Heart left ventricle (tissue), 16 donors: ENCODE measurements around the gene KIRREL3. TPM values are rescaled to one million over a fixed set of nuclear protein-coding genes. Genes with fewer than 3 reads are reported as not detected.

Experiments used
- ATAC-seq, 4 donors: fragments of 200-7000 bp; cut with Tn5 transposase; one replicate each; pipeline ENCODE4 v1.9.1; 2020 to 2022; ENCODE audit warnings: moderate library complexity in 4 of 4, mild to moderate bottlenecking in 3 of 4, moderate number of reproducible peaks in 1 of 4
- DNase-seq, 5 donors: peaks; one replicate each; pipeline ENCODE4 v3.0.0-alpha.2; 2020
- H3K27ac ChIP-seq, 12 donors: fragments of 200-600 bp; sonication (generic) in 4 of 12; one replicate each; pipeline versions ENCODE4 v1.5.0 to v1.8.0; 2016 to 2022; ENCODE audit warnings: mild to moderate bottlenecking in 2 of 12
- H3K27me3 ChIP-seq, 9 donors: fragments of 200-600 bp; sonication (generic) in 2 of 9; one replicate each; pipeline versions ENCODE4 v1.5.1 to v1.8.0; 2016 to 2022; ENCODE audit warnings: mild to moderate bottlenecking in 3 of 9
- H3K36me3 ChIP-seq, 9 donors: fragments of 200-600 bp; sonication (generic) in 2 of 9; one replicate each; pipeline versions ENCODE4 v1.5.0 to v1.8.0; 2018 to 2022; ENCODE audit warnings: mild to moderate bottlenecking in 2 of 9
- H3K4me1 ChIP-seq, 12 donors: fragments of 200-600 bp; sonication (generic) in 4 of 12; one replicate each; pipeline versions ENCODE4 v1.5.0 to v1.8.0; 2016 to 2022; ENCODE audit warnings: mild to moderate bottlenecking in 3 of 12
- H3K4me3 ChIP-seq, 12 donors: fragments of 200-600 bp; sonication (generic) in 4 of 12; one replicate each; pipeline versions ENCODE4 v1.5.0 to v1.8.0; 2017 to 2022; ENCODE audit warnings: mild to moderate bottlenecking in 9 of 12, moderate library complexity in 4 of 12
- H3K9me3 ChIP-seq, 12 donors: fragments of 200-600 bp; sonication (generic) in 4 of 12; one replicate each; pipeline versions ENCODE4 v1.5.0 to v1.8.0; 2016 to 2022; ENCODE audit warnings: mild to moderate bottlenecking in 1 of 12
- POLR2A ChIP-seq, 2 donors: fragments of 450-650 bp; IDR thresholded peaks; one replicate each; pipeline ENCODE4 v1.6.1; 2017; ENCODE audit warnings: antibody characterized with exemption in 2 of 2, mild to moderate bottlenecking in 2 of 2, moderate library complexity in 2 of 2
- WGBS, 4 donors: extraction: QIAGEN DNeasy Blood & Tissue Kit in 2 of 4; methylation state at CpG; one replicate each; pipeline versions ENCODE4 v1.1.5 to v1.1.7; 2013 to 2018; 5-methylcytosine and 5-hydroxymethylcytosine counted together
- intact Hi-C, 10 donors: fragments of 100-400 bp; cut with DNase I; formaldehyde crosslinking; loops; one replicate each; pipeline versions ENCODE4 v1.11.1 to v1.14.2; 2022
- polyA plus RNA-seq, 2 donors: library from polyadenylated mRNA; stranded (reverse); fragments of 200-250 nt; gene quantifications; one replicate each; pipeline ENCODE4 v1.2.3, GENCODE V29; 2013
- total RNA-seq, 9 donors: library from RNA; depleted of rRNA in 2 of 9; stranded (reverse); fragments of >200 nt in 2 of 9; fragmentation: NEBNext Ultra II Directional in 3 of 9; extraction: Animal tissue kit (Norgen Biotek cat#: 25700) in 3 of 9; gene quantifications; one replicate each; pipeline versions ENCODE4 v1.1.0 to v1.2.4, GENCODE V29; 2016 to 2023
- TF ChIP-seq, protein P1 (sequence below), 12 donors: fragments of 200-600 bp; sonication (generic) in 4 of 12; IDR thresholded peaks; one replicate each; pipeline versions ENCODE4 v1.5.0 to v1.8.0; 2018 to 2022; ENCODE audit warnings: antibody characterized with exemption in 12 of 12, mild to moderate bottlenecking in 5 of 12
- donor health status: ischemic (EF 13 %, LVEDD 7.1; RV severe dilation, severe dysfunction).
- donor health status: healthy with polysubstance abuse.
- donor health status: DM: no; HTN: yes; CAD: no.
- donor health status: DM: no; HTN: no; CAD: no.
- donor health status: ischemic (EF 25% LVEDD 6.9; RV normal size, moderate dysfunction).
- donor health status: ischemic (EF 25% LVEDD 5.7; RV mildly dilated, moderate dysfunction).
- donor health status: healthy.
- donor health status: DM: yes; HTN: yes; CAD: no.
- donor health status: ischemic (EF 35%, LVEDD 5.7; RV mildly dilated, moderate dysfunction).
- donor health status: nonischemic (EF 11% LVEDD 7.7; RV severe dilation, severe dysfunction).
- donor health status: DM: yes; HTN: yes; CAD: no.
- donor health status: PGD.
- donor health status: ischemic (EF 29% LVEDD 5.4; RV normal size, mild dysfunction).
- donor health status: nonischemic (EF 23%, LVEDD 6.1; RV moderate dilation, normal function).

KIRREL3 gene
- total and polyA plus RNA-seq, 11 donors: 0.08 to 1.3 (median 0.27) TPM

DNA sequence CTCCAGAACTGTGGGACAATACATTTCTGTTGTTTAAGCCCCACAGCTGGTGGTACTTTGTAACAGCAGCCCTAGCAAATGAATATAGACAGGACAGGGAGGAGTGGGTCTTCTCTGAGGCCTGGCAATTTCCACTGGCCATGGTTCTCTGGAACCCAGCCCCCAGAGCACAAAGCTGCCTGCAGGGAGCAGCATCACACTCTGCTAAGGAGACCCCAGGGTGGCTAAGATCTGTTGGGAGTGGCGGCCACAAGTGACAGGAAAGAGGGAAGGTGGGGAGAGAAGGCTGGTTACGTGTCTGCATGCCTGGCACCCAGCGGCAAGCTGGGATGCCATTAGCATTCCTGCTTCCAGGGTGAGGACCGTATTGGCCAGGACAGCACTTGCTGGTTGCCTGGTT is 433.2 kb downstream of the KIRREL3 start:
- H3K27me3 ChIP-seq: peaks cover 0 to 30% (median 0%) of the 10 kb centered on the region in 9 donors
- TF ChIP-seq, protein P1, sequence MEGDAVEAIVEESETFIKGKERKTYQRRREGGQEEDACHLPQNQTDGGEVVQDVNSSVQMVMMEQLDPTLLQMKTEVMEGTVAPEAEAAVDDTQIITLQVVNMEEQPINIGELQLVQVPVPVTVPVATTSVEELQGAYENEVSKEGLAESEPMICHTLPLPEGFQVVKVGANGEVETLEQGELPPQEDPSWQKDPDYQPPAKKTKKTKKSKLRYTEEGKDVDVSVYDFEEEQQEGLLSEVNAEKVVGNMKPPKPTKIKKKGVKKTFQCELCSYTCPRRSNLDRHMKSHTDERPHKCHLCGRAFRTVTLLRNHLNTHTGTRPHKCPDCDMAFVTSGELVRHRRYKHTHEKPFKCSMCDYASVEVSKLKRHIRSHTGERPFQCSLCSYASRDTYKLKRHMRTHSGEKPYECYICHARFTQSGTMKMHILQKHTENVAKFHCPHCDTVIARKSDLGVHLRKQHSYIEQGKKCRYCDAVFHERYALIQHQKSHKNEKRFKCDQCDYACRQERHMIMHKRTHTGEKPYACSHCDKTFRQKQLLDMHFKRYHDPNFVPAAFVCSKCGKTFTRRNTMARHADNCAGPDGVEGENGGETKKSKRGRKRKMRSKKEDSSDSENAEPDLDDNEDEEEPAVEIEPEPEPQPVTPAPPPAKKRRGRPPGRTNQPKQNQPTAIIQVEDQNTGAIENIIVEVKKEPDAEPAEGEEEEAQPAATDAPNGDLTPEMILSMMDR (IDR thresholded peaks at IDR 0.05): no peak
- no peak for TF ChIP-seq POLR2A (IDR thresholded peaks at IDR 0.05)
- no peaks in the 10 kb centered on the region for H3K36me3 ChIP-seq
- ATAC-seq: no peak
- intact Hi-C loops: no loop called here
- H3K27ac ChIP-seq: no peak overlapping the region
- no peaks in the 10 kb centered on the region for H3K9me3 ChIP-seq
- no peaks in the 10 kb centered on the region for H3K4me1 ChIP-seq
- no peak overlapping the region for H3K4me3 ChIP-seq
- no peak for DNase-seq
- 30 to 36% (median 33%) methylated on average over 4 of the region's 4 CpGs for WGBS, 4 donors

DNA sequence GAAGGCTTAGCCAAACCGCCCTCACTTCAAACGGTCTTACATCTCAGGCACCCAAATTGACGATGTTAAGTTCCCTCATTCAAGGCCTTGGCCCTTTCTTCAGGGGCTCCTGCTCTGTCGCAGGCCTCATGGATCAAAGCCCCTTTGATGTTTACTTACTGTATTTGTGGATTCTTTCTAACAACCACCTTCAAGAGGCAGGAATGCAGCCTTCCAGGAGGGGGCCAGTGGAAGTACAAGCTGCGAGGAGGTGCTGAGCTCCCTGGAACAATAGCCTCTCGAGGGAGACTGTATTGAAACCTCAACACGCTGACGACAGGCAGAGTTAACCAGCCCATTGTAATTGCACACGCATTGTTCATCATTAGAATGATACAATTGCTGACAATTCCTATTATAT is 436.0 kb downstream of the KIRREL3 start:
- Histone ChIP-seq H3K9me3 (no peaks in the 10 kb centered on the region), H3K27me3 (peaks cover 0 to 20% (median 0%) of the 10 kb centered on the region in 9 donors), H3K4me3 (no peak overlapping the region), H3K36me3 (no peaks in the 10 kb centered on the region), H3K27ac (no peak overlapping the region), H3K4me1 (no peaks in the 10 kb centered on the region)
- no peak for DNase-seq
- TF ChIP-seq POLR2A (IDR thresholded peaks at IDR 0.05): no peak
- TF ChIP-seq, protein P1 (IDR thresholded peaks at IDR 0.05): no peak
- WGBS, 4 donors: 9 to 26% (median 15%) methylated on average over 9 of the region's 9 CpGs
- intact Hi-C loops: no loop called here
- ATAC-seq: no peak

DNA sequence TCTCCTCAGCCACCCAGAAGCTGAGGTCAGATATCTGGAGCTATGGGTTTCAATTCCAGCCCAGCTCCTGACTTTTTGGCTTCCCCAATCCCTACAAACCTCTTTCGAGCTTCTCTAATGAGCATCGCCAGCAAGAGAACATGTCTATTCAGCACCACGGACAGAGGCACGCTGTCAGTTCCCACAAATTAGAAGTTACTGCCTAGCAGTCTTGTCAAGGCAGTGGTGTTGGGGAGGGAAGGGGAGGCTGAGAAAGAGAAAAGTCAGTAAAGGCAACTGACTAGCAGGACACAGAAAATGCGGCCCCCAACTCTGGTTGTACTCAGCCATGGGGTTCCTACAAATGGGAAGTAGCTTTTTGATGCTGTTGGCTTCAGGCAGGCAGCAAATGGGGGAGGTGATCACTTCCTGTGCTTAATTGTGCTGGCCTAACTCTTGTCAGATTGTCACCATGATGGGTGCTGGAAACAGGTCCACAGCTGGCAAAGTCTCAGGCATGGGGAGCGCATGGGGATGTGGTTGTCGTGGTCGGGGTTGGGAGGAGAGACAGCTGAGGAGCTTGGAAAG is 439.2 kb downstream of the KIRREL3 start:
- peak in 4 of 5 donors; percentile 18 to 49 (median 38) for DNase-seq

DNA sequence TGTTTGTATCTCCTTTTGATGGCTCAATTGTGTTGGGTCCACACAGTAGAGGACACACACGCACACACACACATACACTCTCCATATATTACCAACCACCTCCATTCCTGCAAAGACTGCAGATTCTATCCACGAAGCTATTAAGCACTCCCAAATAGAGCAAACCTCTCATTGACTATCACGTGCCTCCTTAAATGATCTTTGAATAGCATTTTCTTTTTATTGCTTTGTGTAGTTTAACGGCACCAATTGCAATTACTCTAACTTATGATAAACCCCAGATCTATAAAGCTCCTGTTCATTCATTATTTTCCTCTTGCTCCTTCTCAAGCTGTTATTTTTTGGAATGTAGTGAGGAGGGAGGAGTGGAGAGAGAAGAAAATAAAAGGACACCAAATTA is 440.3 kb downstream of the KIRREL3 start:
- DNase-seq: no peak
- no peak overlapping the region for H3K4me3 ChIP-seq
- no peaks in the 10 kb centered on the region for H3K36me3 ChIP-seq
- TF ChIP-seq POLR2A (IDR thresholded peaks at IDR 0.05): no peak
- TF ChIP-seq, protein P1 (IDR thresholded peaks at IDR 0.05): no peak
- WGBS, 4 donors: 66 to 75% (median 71%) methylated on average over 4 of the region's 4 CpGs
- H3K27me3 ChIP-seq: peaks cover 0 to 20% (median 0%) of the 10 kb centered on the region in 9 donors
- no peaks in the 10 kb centered on the region for H3K4me1 ChIP-seq
- no peak for ATAC-seq
- intact Hi-C loops: no loop called here
- H3K27ac ChIP-seq: no peak overlapping the region
- no peaks in the 10 kb centered on the region for H3K9me3 ChIP-seq

More for the DNA sequence above, 439.2 kb downstream of the KIRREL3 start:
- TF ChIP-seq, protein P1 (IDR thresholded peaks at IDR 0.05): no peak
- TF ChIP-seq POLR2A (IDR thresholded peaks at IDR 0.05): no peak
- Histone ChIP-seq H3K4me1 (no peaks in the 10 kb centered on the region), H3K36me3 (no peaks in the 10 kb centered on the region), H3K27me3 (peaks cover 0 to 23% (median 0%) of the 10 kb centered on the region in 9 donors), H3K27ac (no peak overlapping the region), H3K4me3 (no peak overlapping the region), H3K9me3 (no peaks in the 10 kb centered on the region)
- intact Hi-C loops: no loop called here
- peak in 3 of 4 donors; percentile 50 to 53 (median 52) for ATAC-seq
- WGBS, 4 donors: 28 to 38% (median 30%) methylated on average over 8 of the region's 8 CpGs
